ENCODE data around the gene CPM.

- TF ChIP-seq USF2 (CRISPR knock-in tag; IDR thresholded peaks at IDR 0.05) (no peak), CTCF (IDR thresholded peaks at IDR 0.05) (no peak), NR3C1 (CRISPR knock-in tag; conservative IDR thresholded peaks at IDR 0.05; ENCODE audit: low read depth) (no peak), JUN (CRISPR knock-in tag; IDR thresholded peaks at IDR 0.05) (no peak), ERG (CRISPR knock-in tag; IDR thresholded peaks at IDR 0.05) (no peak), CREM (CRISPR knock-in tag; IDR thresholded peaks at IDR 0.05) (no peak), MAX (CRISPR knock-in tag; IDR thresholded peaks at IDR 0.05) (no peak), FOXJ3 (CRISPR knock-in tag; IDR thresholded peaks at IDR 0.05; ENCODE audit: borderline replicate concordance) (no peak), CBFB (CRISPR knock-in tag; IDR thresholded peaks at IDR 0.05; ENCODE audit: low read depth) (no peak), AFF4 (CRISPR knock-in tag; IDR thresholded peaks at IDR 0.05; ENCODE audit: borderline replicate concordance) (no peak), ZBTB43 (CRISPR knock-in tag; IDR thresholded peaks at IDR 0.05) (no peak), HMGA2 (CRISPR knock-in tag; IDR thresholded peaks at IDR 0.05) (no peak), ZNF232 (CRISPR knock-in tag; IDR thresholded peaks at IDR 0.05) (no peak), ZBTB21 (CRISPR knock-in tag; IDR thresholded peaks at IDR 0.05; ENCODE audit: borderline replicate concordance) (no peak)
These were observed 50.6 kb downstream of the CPM start for GRCh38 chr12:68882251-68882964.

Data from WTC11 (cell line).